ENCODE results near the gene UBE4A.

DNA sequence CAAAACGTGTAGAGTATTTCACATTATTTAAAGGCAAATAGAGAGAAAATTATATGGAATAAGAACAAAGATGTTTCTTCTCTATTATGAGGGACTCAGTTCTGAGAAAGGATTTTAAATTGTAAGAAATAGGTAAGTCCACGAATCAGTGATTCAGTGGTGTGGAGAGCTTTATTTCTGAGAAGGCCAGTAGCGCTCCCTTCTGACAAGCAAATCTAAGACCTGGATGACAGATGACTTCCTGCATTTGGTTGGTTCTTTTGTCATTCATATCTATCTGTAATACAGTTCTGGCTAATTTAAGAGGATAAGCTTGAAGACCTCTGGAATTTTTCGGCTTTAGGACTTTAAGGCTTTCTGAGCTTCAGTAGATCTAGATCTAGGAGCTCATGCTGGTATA lies 47.9 kb upstream of the UBE4A start:
- TF ChIP-seq MYC (IDR thresholded peaks at IDR 0.05; ENCODE audit: low read depth, low read length) (no peak), POLR2A (IDR thresholded peaks at IDR 0.05; ENCODE audit: low read depth, low read length) (no peak), POLR2AphosphoS5 (IDR thresholded peaks at IDR 0.05; ENCODE audit: insufficient read depth, low read depth, low read length) (no peak), EZH2 (IDR thresholded peaks at IDR 0.05; ENCODE audit: borderline replicate concordance, low read depth, low read length, severe bottlenecking) (no peak), JUN (IDR thresholded peaks at IDR 0.05; ENCODE audit: borderline replicate concordance, insufficient read depth, insufficient read length, low read depth) (no peak), FOS (IDR thresholded peaks at IDR 0.05; ENCODE audit: borderline replicate concordance, insufficient read depth, low read length) (no peak)
- TF ChIP-seq, protein P1, sequence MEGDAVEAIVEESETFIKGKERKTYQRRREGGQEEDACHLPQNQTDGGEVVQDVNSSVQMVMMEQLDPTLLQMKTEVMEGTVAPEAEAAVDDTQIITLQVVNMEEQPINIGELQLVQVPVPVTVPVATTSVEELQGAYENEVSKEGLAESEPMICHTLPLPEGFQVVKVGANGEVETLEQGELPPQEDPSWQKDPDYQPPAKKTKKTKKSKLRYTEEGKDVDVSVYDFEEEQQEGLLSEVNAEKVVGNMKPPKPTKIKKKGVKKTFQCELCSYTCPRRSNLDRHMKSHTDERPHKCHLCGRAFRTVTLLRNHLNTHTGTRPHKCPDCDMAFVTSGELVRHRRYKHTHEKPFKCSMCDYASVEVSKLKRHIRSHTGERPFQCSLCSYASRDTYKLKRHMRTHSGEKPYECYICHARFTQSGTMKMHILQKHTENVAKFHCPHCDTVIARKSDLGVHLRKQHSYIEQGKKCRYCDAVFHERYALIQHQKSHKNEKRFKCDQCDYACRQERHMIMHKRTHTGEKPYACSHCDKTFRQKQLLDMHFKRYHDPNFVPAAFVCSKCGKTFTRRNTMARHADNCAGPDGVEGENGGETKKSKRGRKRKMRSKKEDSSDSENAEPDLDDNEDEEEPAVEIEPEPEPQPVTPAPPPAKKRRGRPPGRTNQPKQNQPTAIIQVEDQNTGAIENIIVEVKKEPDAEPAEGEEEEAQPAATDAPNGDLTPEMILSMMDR (IDR thresholded peaks at IDR 0.05; ENCODE audit: extremely low read depth in 1 of 2, insufficient read depth in 1 of 2, low read depth in 1 of 2, low read length in 2 of 2): no peak
- TF ChIP-seq, protein P2, sequence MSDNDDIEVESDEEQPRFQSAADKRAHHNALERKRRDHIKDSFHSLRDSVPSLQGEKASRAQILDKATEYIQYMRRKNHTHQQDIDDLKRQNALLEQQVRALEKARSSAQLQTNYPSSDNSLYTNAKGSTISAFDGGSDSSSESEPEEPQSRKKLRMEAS (IDR thresholded peaks at IDR 0.05; ENCODE audit: insufficient read depth, insufficient read length): no peak

Data from endothelial cell of umbilical vein (primary cell).